ENCODE data around the gene ANGPTL4.
"Not testable (repeated sequence)": the region's sequence is repeated elsewhere in the genome, so short reads cannot be mapped to it uniquely, and the experiment has no call there.

ANGPTL4 gene

GRCh38 chr19:8342684-8343482, 21.1 kb upstream of the ANGPTL4 start, which contains the start of gene KANK3:
Gene KANK3 (minus strand): TSS chr19:8343262. CDS start chr19:8337828, 5,434 bp downstream.
- peaks cover 27% of the 10 kb centered on the region for H3K4me1 Mint-ChIP-seq
- DNase-seq = peak; percentile 93 to 95
- peak within 1 kb of the TSS; percentile 83 to 90 for H3K4me3 Mint-ChIP-seq
- peak within 1 kb of the TSS; percentile 62 to 75 for H3K27ac Mint-ChIP-seq
- peak; percentile 100 for ATAC-seq
- H3K9me3 Mint-ChIP-seq = no peaks in the 10 kb centered on the region
- H3K27me3 Mint-ChIP-seq = peaks cover 35% of the 10 kb centered on the region

GRCh38 chr19:8343483-8343844, 20.5 kb upstream of the ANGPTL4 start:
- peaks cover 30% of the 10 kb centered on the region for H3K27me3 Mint-ChIP-seq
- DNase-seq (no peak), ATAC-seq (peak; percentile 11)
- H3K27ac Mint-ChIP-seq = no peak overlapping the region
- H3K9me3 Mint-ChIP-seq = no peaks in the 10 kb centered on the region
- peaks cover 27% of the 10 kb centered on the region for H3K4me1 Mint-ChIP-seq
- peak overlapping the region; percentile 83 to 90 for H3K4me3 Mint-ChIP-seq

GRCh38 chr19:8349629-8350372, 14.2 kb upstream of the ANGPTL4 start:
- not testable (repeated sequence) for DNase-seq, H3K4me1 Mint-ChIP-seq, H3K9me3 Mint-ChIP-seq, H3K4me3 Mint-ChIP-seq, ATAC-seq
- Mint-ChIP-seq H3K27me3 (peaks cover 34% of the 10 kb centered on the region), H3K27ac (peak overlapping the region in 1 of 2 donors; percentile 57)

- H3K9me3 Mint-ChIP-seq = peaks cover 5 to 7% of the 10 kb centered on the region in 2 donors
- no peak for DNase-seq
- H3K27ac Mint-ChIP-seq = no peak overlapping the region
- ATAC-seq = no peak
- peaks cover 15% of the 10 kb centered on the region for H3K4me1 Mint-ChIP-seq
- peaks cover 34% of the 10 kb centered on the region for H3K27me3 Mint-ChIP-seq
- H3K4me3 Mint-ChIP-seq = peak overlapping the region in 1 of 2 donors; percentile 36
Observed at GRCh38 chr19:8352134-8352827, 11.7 kb upstream of the ANGPTL4 start.

- not testable (repeated sequence) for H3K9me3 Mint-ChIP-seq, H3K4me3 Mint-ChIP-seq, H3K27ac Mint-ChIP-seq, ATAC-seq, DNase-seq
- Mint-ChIP-seq H3K4me1 (peaks cover 15% of the 10 kb centered on the region), H3K27me3 (peaks cover 34% of the 10 kb centered on the region)
Observed at GRCh38 chr19:8352845-8353244, 11.1 kb upstream of the ANGPTL4 start.

- H3K4me3 Mint-ChIP-seq = no peak overlapping the region
- ATAC-seq (no peak), DNase-seq (no peak)
- H3K27me3 Mint-ChIP-seq = peaks cover 27% of the 10 kb centered on the region
- peaks cover 5 to 7% of the 10 kb centered on the region in 2 donors for H3K9me3 Mint-ChIP-seq
- H3K27ac Mint-ChIP-seq = peak overlapping the region in 1 of 2 donors; percentile 65
- peaks cover 15% of the 10 kb centered on the region for H3K4me1 Mint-ChIP-seq
Observed at GRCh38 chr19:8355631-8356402, 8.1 kb upstream of the ANGPTL4 start.

- Mint-ChIP-seq H3K9me3 (peaks cover 5 to 7% of the 10 kb centered on the region in 2 donors), H3K27me3 (peaks cover 15% of the 10 kb centered on the region), H3K27ac (peak overlapping the region in 1 of 2 donors; percentile 54), H3K4me1 (peaks cover 22% of the 10 kb centered on the region), H3K4me3 (no peak overlapping the region)
- DNase-seq (no peak), ATAC-seq (no peak)
Observed at GRCh38 chr19:8357007-8357521, 6.9 kb upstream of the ANGPTL4 start.

GRCh38 chr19:8358948-8359347, 5.0 kb upstream of the ANGPTL4 start:
- no peak for DNase-seq
- peaks cover 12% of the 10 kb centered on the region for H3K27me3 Mint-ChIP-seq
- H3K4me3 Mint-ChIP-seq = no peak overlapping the region
- H3K4me1 Mint-ChIP-seq = peaks cover 36% of the 10 kb centered on the region
- H3K27ac Mint-ChIP-seq = no peak overlapping the region
- H3K9me3 Mint-ChIP-seq = peaks cover 5 to 7% of the 10 kb centered on the region in 2 donors
- no peak for ATAC-seq

- Mint-ChIP-seq H3K4me1 (peaks cover 39% of the 10 kb centered on the region), H3K4me3 (no peak overlapping the region), H3K27ac (no peak overlapping the region), H3K9me3 (peaks cover 5 to 7% of the 10 kb centered on the region in 2 donors), H3K27me3 (peaks cover 24% of the 10 kb centered on the region)
- no peak for DNase-seq
- ATAC-seq = no peak
Observed at GRCh38 chr19:8360196-8360595, 3.8 kb upstream of the ANGPTL4 start.

- no peak for DNase-seq
- Mint-ChIP-seq H3K9me3 (no peaks in the 10 kb centered on the region), H3K27me3 (peaks cover 43% of the 10 kb centered on the region), H3K4me3 (peak overlapping the region in 1 of 2 donors; percentile 4), H3K27ac (no peak overlapping the region), H3K4me1 (peaks cover 41% of the 10 kb centered on the region)
- no peak for ATAC-seq
Observed at GRCh38 chr19:8361921-8362793, 1.8 kb upstream of the ANGPTL4 start.

- ATAC-seq (no peak), DNase-seq (no peak)
- Mint-ChIP-seq H3K27me3 (peaks cover 64% of the 10 kb centered on the region), H3K27ac (no peak overlapping the region), H3K4me1 (peaks cover 48% of the 10 kb centered on the region), H3K4me3 (no peak overlapping the region), H3K9me3 (no peaks in the 10 kb centered on the region)
Observed at GRCh38 chr19:8366121-8366581, 2.2 kb downstream of the ANGPTL4 start.

- H3K9me3 Mint-ChIP-seq = no peaks in the 10 kb centered on the region
- peaks cover 64% of the 10 kb centered on the region for H3K27me3 Mint-ChIP-seq
- no peak overlapping the region for H3K4me3 Mint-ChIP-seq
Observed at GRCh38 chr19:8366961-8367326, 3.0 kb downstream of the ANGPTL4 start.

GRCh38 chr19:8367327-8368001, 3.5 kb downstream of the ANGPTL4 start:
- peaks cover 64% of the 10 kb centered on the region for H3K27me3 Mint-ChIP-seq
- DNase-seq = no peak

More at GRCh38 chr19:8366961-8367326, 3.0 kb downstream of the ANGPTL4 start:
- H3K27ac Mint-ChIP-seq = no peak overlapping the region
- DNase-seq = no peak
- ATAC-seq = no peak
- peaks cover 43% of the 10 kb centered on the region for H3K4me1 Mint-ChIP-seq

More at GRCh38 chr19:8367327-8368001, 3.5 kb downstream of the ANGPTL4 start:
- Mint-ChIP-seq H3K4me3 (peak overlapping the region in 1 of 2 donors; percentile 24), H3K27ac (no peak overlapping the region), H3K4me1 (peaks cover 37% of the 10 kb centered on the region), H3K9me3 (no peaks in the 10 kb centered on the region)
- no peak for ATAC-seq
